GM19328 (cell line): ENCODE measurements around the gene KIDINS220.
A peak's percentile ranks its signal among the peaks of the same experiment; 100 is the strongest.

Experiments
- ATAC-seq: cut with Tn5 transposase; IDR thresholded peaks from one replicate; pipeline ENCODE4 v1.9.1; 2021; ENCODE audit warnings: mild to moderate bottlenecking, moderate library complexity; ENCODE audit not compliant: unreplicated experiment

The KIDINS220 gene

GRCh38 chr2:8805278-8806210 is 31.9 kb downstream of the KIDINS220 start:
- ATAC-seq, result no peak

- ATAC-seq, result peak; percentile 91
Observed at GRCh38 chr2:8803658-8804379, 33.6 kb downstream of the KIDINS220 start.

GRCh38 chr2:8802741-8803140 is 34.7 kb downstream of the KIDINS220 start:
- ATAC-seq, result no peak

GRCh38 chr2:8800821-8801220 is 36.6 kb downstream of the KIDINS220 start:
- ATAC-seq, result no peak

- ATAC-seq, result no peak
Observed at GRCh38 chr2:8800218-8800617, 37.2 kb downstream of the KIDINS220 start.

GRCh38 chr2:8799004-8799403 is 38.4 kb downstream of the KIDINS220 start:
- ATAC-seq, result no peak

GRCh38 chr2:8798393-8798792 is 39.0 kb downstream of the KIDINS220 start:
- ATAC-seq, result no peak

- no peak for ATAC-seq
Observed at GRCh38 chr2:8797682-8798081, 39.7 kb downstream of the KIDINS220 start.

- peak; percentile 57 for ATAC-seq
Observed at GRCh38 chr2:8796878-8797550, 40.4 kb downstream of the KIDINS220 start.

- no peak for ATAC-seq
Observed at GRCh38 chr2:8796315-8796848, 41.0 kb downstream of the KIDINS220 start.

GRCh38 chr2:8794923-8795825 is 42.2 kb downstream of the KIDINS220 start:
- no peak for ATAC-seq

- no peak for ATAC-seq
Observed at GRCh38 chr2:8790739-8791162, 46.7 kb downstream of the KIDINS220 start.

- ATAC-seq, result no peak
Observed at GRCh38 chr2:8786463-8786862, 51.0 kb downstream of the KIDINS220 start.

GRCh38 chr2:8779795-8780671 is 57.4 kb downstream of the KIDINS220 start:
- no peak for ATAC-seq

GRCh38 chr2:8774371-8774770 is 63.0 kb downstream of the KIDINS220 start:
- no peak for ATAC-seq

GRCh38 chr2:8767324-8767723 is 70.1 kb downstream of the KIDINS220 start:
- no peak for ATAC-seq

- ATAC-seq, result no peak
Observed at GRCh38 chr2:8761529-8762164, 75.8 kb downstream of the KIDINS220 start.

GRCh38 chr2:8756716-8757115 is 80.7 kb downstream of the KIDINS220 start:
- ATAC-seq, result no peak

- ATAC-seq, result no peak
Observed at GRCh38 chr2:8756230-8756629, 81.2 kb downstream of the KIDINS220 start.
